ENCODE results near the gene ETFB. TPM values are rescaled to one million over a fixed set of nuclear protein-coding genes. Genes with fewer than 3 reads are reported as not detected.

ETFB gene
- total RNA-seq, 1 donor from 2014 or later: 36.9 TPM

DNA sequence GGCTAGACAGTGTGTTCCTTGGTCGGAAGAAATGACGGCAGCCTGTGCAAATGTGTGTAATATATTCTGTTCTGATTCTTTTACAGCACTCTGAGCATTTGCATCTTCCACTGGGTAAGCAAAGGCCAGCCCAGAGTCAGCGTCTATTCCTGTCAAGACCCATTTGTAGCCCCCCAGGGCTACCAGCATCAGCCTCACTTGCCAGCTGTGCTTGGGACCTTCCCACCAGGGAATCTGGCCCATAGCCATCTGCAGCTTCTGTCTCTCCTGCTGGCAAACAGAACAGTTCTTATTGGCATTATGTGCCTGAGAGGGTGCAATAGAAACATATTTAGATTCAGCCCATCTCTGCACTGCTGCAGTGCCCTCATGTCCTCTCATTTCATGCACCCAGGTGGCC lies 60.7 kb downstream of the ETFB start:
- TF ChIP-seq, protein P1, sequence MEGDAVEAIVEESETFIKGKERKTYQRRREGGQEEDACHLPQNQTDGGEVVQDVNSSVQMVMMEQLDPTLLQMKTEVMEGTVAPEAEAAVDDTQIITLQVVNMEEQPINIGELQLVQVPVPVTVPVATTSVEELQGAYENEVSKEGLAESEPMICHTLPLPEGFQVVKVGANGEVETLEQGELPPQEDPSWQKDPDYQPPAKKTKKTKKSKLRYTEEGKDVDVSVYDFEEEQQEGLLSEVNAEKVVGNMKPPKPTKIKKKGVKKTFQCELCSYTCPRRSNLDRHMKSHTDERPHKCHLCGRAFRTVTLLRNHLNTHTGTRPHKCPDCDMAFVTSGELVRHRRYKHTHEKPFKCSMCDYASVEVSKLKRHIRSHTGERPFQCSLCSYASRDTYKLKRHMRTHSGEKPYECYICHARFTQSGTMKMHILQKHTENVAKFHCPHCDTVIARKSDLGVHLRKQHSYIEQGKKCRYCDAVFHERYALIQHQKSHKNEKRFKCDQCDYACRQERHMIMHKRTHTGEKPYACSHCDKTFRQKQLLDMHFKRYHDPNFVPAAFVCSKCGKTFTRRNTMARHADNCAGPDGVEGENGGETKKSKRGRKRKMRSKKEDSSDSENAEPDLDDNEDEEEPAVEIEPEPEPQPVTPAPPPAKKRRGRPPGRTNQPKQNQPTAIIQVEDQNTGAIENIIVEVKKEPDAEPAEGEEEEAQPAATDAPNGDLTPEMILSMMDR (IDR thresholded peaks at IDR 0.05; ENCODE audit: insufficient read depth, low read length, poor library complexity, severe bottlenecking): no peak
- H3K27me3 ChIP-seq (ENCODE audit: control insufficient read depth, insufficient read depth, low read length): no peaks in the 10 kb centered on the region
- no peak for DNase-seq (ENCODE audit: low read depth)
- no peak overlapping the region for H3K4me3 ChIP-seq (ENCODE audit: low read depth, low read length)
- H3K36me3 ChIP-seq (ENCODE audit: control insufficient read depth, insufficient read depth, low read length): no peaks in the 10 kb centered on the region

DNA sequence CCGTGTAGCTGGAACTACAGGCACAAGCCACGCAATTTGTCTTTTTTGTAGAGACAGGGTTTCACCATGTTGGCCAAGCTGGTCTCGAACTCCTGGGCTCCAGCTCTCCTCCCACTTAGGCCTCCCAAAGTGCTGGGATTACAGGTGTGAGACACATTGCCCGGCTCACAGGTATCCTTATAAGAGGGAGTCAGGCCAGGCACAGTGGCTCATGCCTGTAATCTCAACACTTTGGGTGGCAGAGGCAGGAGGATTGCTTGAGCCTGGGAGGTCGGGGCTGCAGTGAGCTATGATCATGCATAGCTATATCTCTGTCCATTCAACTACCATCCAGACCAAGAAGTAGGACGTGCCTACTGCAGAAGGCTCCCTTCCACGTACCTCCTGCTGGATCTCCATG lies 64.9 kb downstream of the ETFB start:
- Histone ChIP-seq H3K27me3 (ENCODE audit: control insufficient read depth, insufficient read depth, low read length) (peaks cover 3% of the 10 kb centered on the region), H3K36me3 (ENCODE audit: control insufficient read depth, insufficient read depth, low read length) (no peaks in the 10 kb centered on the region), H3K4me3 (ENCODE audit: low read depth, low read length) (no peak overlapping the region)
- TF ChIP-seq, protein P1 (IDR thresholded peaks at IDR 0.05; ENCODE audit: insufficient read depth, low read length, poor library complexity, severe bottlenecking): no peak
- no peak for DNase-seq (ENCODE audit: low read depth)

DNA sequence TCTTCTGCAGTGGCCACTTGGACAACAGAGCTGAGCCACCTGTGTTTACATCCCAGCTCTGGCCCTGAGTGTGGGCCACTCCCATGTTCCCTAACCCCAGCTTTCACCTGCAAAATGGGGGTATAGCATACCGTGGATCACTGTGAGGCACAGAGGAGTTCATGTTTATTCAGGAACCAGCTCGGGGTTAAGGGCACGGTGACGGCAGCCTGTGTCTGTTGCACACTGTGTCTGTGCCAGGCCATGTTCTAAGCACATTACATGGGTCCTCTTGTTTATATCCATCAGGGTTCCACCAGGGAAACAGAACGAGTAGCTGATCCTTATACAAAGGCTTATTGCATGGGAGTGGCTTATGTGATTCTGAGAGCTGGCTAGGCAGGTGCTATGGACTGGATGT lies 68.8 kb downstream of the ETFB start:
- H3K4me3 ChIP-seq (ENCODE audit: low read depth, low read length): no peak overlapping the region
- H3K27me3 ChIP-seq (ENCODE audit: control insufficient read depth, insufficient read depth, low read length): peaks cover 13% of the 10 kb centered on the region
- DNase-seq (ENCODE audit: low read depth): no peak
- H3K36me3 ChIP-seq (ENCODE audit: control insufficient read depth, insufficient read depth, low read length): no peaks in the 10 kb centered on the region
- TF ChIP-seq, protein P1 (IDR thresholded peaks at IDR 0.05; ENCODE audit: insufficient read depth, low read length, poor library complexity, severe bottlenecking): no peak

DNA sequence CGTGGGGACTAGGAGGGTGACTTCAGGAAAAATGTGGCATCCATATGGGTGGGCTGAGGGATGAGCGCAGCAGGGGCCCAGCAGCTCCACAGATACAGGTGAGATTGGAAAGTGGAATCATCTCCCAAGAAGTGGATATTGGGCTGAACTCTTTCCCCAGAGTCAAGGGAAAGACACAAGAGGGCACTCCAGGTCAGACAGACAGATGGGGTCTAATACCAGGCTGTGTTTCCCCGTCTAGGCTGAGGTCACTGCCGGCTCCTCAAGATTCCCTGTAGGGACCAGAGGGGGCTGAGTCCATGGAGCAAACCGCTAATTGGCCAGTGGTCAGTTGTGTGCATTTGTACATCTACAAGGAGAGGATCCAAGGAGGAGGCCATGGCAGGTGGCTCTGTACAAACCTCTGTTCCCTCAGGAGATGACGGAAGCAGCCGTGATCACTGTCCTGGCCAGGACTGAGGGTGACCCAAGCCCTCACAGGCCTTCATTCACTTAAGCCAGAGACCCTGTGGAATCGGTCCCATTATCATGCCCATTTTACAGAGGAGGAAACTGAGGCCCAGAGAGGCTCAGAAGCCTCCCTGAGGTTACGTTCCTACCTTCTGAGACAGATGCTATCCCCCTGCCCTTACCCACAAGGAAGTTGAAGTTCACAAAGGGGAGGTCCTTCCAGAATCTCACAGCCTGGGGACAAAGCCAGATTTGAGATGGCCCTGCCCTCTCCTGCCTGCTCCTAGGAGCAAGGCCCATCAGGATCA lies 69.7 kb downstream of the ETFB start:
- peaks cover 13% of the 10 kb centered on the region for H3K27me3 ChIP-seq (ENCODE audit: control insufficient read depth, insufficient read depth, low read length)

DNA sequence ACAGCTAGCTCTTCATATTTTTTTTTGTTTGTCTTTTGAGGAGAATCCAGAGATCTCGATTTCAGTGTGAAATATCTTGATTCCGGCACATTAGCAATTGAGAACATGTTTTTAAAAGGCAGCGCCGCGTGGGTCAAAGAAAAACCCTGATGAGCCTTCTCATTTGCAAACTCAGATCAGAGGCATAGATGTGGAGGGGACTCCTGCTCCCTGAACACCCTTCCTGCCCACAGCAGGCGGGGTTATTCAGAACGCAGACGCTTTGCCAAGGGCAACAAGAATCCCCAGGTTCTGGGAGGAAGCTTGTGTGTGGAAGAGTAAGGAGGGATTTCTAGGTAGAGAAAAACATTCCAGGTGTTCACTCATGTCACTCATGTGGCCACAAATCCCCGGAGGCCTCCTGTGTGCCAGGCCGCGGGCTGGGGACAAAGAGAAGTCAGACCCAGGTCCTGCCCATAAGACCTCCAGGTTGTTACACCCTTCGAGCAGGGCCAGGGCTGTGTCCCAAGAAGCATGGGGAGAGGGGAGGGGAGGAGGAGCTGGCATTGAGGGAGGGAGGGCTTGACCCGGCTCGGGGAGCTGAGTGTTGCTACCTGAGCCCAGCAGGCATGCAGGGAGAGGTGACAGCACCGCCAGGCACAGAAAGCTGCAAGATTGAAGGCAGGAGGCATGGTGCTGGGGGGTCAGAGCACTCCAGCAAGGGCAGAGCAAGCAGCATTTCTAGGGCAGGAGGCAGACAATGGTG lies 70.6 kb downstream of the ETFB start:
- H3K27me3 ChIP-seq (ENCODE audit: control insufficient read depth, insufficient read depth, low read length): peaks cover 13% of the 10 kb centered on the region

More for the DNA sequence above, 69.7 kb downstream of the ETFB start:
- no peak for DNase-seq (ENCODE audit: low read depth)
- no peaks in the 10 kb centered on the region for H3K36me3 ChIP-seq (ENCODE audit: control insufficient read depth, insufficient read depth, low read length)
- H3K4me3 ChIP-seq (ENCODE audit: low read depth, low read length): no peak overlapping the region
- TF ChIP-seq, protein P1 (IDR thresholded peaks at IDR 0.05; ENCODE audit: insufficient read depth, low read length, poor library complexity, severe bottlenecking): no peak

More for the DNA sequence above, 70.6 kb downstream of the ETFB start:
- Histone ChIP-seq H3K36me3 (ENCODE audit: control insufficient read depth, insufficient read depth, low read length) (no peaks in the 10 kb centered on the region), H3K4me3 (ENCODE audit: low read depth, low read length) (no peak overlapping the region)
- DNase-seq (ENCODE audit: low read depth): no peak
- TF ChIP-seq, protein P1 (IDR thresholded peaks at IDR 0.05; ENCODE audit: insufficient read depth, low read length, poor library complexity, severe bottlenecking): no peak

Other genes starting within 250 kb of the ETFB start
- 0.13 and 0.14 TPM in 2 replicates for gene SIGLEC9, start 241.5 kb downstream of the ETFB start, total RNA-seq
- not detected in 2 replicates for gene SIGLEC7, start 224.1 kb downstream of the ETFB start, total RNA-seq
- not detected in 2 replicates for gene CD33, start 141.3 kb downstream of the ETFB start, total RNA-seq
- 0.79 TPM in 1 of 2 replicates, not detected in the other for gene SIGLECL1, start 115.3 kb downstream of the ETFB start, total RNA-seq
- gene IGLON5, start 54.7 kb downstream of the ETFB start, total RNA-seq: 0.04 and 0.07 TPM in 2 replicates
- 1.1 and 1.5 TPM in 2 replicates for gene VSIG10L, start 24.2 kb downstream of the ETFB start, total RNA-seq
- not detected in 2 replicates for gene CLDND2, start 2.6 kb upstream of the ETFB start, total RNA-seq
- not detected in 2 replicates for gene NKG7, start 6.3 kb upstream of the ETFB start, total RNA-seq
- gene LIM2, start 21.6 kb upstream of the ETFB start, total RNA-seq: not detected in 2 replicates
- gene C19orf84, start 24.2 kb upstream of the ETFB start, total RNA-seq: not detected in 2 replicates
- 0.04 and 0.55 TPM in 2 replicates for gene SIGLEC10, start 51.3 kb upstream of the ETFB start, total RNA-seq
- not detected in 2 replicates for gene SIGLEC8, start 92.1 kb upstream of the ETFB start, total RNA-seq
- not detected in 2 replicates for gene CEACAM18, start 112.2 kb upstream of the ETFB start, total RNA-seq
- 1.4 TPM in 1 of 2 replicates, not detected in the other for gene SIGLEC12, start 135.4 kb upstream of the ETFB start, total RNA-seq
- gene SIGLEC6, start 165.3 kb upstream of the ETFB start, total RNA-seq: not detected in 2 replicates
- 4.9 and 5.0 TPM in 2 replicates for gene ZNF175, start 204.9 kb upstream of the ETFB start, total RNA-seq